Activated CD8-positive, alpha-beta memory T cell treated with anti-CD3 and anti-CD28 coated beads for 24 hours (primary cell): Measurements from ENCODE around the gene PDXP.

Experiments used
- DNase-seq: peaks from one replicate; pipeline ENCODE4 v3.0.0-alpha.2; 2020

Gene PDXP

DNA sequence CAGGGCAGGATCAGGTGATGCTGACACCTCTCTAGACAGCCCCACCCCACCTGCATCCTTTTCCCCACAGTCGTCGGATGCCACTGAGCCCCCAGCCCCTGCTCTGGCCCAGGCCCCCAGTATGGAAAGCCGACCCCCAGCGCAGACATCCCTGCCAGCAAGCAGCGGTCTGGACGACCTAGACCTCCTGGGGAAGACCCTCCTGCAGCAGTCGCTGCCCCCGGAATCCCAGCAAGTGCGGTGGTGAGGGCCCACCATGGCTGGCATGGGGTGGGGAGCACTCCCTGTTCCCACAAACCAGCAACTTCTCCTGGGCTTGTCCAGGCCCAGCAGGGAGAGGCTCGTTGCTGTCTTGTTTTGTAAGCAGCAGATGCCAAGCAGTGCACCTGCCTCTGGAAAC, 28.6 kb upstream of the PDXP start:
- DNase-seq: peak; percentile 58

DNA sequence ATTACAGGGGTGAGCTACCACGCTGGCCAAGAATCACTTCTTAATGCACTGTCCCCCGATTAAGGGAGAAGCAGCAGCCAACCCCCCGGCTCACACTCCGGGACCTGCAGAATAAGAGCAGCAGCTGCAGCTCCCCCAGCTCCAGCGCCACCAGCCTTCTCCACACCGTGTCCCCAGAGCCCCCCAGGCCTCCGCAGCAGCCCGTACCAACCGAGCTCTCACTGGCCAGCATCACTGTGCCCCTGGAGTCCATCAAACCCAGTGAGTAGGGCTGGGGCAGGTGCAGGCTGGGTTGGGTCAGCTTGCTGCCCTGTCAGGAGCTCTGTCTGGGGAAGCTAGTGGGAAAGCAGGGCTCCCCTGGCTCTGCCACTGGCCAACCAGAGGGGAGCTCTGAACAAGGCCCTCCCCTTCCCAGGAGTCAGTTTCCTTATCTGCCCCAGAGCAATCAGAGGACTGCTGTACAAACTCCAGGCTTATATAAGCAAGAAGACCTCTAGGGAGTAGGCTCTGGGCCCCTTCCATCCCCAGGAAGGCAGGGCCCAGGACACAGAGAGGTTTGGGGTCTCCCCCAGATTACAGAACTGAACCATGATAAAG, 27.6 kb upstream of the PDXP start:
- DNase-seq: no peak

DNA sequence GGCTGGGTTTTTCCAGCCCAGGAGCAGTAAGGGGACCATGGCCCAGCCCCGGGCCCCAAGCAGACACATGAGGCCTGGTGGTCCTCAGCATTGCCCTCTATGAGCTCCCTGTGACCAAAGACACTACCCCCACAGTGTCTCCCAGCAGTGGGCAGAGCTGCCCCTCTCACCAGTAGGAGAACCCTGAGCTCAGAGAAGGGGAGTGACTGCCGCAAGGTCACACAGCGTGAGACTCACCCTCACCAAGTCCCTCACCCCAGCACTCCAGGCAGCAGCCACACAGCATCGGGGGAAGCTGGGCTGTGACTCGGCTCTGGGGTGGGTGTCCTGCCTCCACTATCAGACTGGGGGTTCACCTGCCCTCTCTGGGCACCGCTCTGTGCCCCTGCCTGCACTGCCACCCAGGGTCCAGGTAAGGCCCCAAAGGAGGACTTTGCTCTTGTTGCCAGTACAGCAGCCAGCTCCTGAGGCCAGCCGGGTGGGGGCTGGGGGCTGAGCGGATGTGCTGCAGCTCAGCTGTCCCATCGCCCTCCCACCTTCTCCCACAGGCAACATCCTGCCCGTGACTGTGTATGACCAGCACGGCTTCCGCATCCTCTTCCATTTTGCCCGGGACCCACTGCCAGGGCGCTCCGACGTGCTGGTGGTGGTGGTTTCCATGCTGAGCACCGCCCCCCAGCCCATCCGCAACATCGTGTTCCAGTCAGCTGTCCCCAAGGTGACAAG, 26.9 kb upstream of the PDXP start:
- DNase-seq: peak; percentile 71

DNA sequence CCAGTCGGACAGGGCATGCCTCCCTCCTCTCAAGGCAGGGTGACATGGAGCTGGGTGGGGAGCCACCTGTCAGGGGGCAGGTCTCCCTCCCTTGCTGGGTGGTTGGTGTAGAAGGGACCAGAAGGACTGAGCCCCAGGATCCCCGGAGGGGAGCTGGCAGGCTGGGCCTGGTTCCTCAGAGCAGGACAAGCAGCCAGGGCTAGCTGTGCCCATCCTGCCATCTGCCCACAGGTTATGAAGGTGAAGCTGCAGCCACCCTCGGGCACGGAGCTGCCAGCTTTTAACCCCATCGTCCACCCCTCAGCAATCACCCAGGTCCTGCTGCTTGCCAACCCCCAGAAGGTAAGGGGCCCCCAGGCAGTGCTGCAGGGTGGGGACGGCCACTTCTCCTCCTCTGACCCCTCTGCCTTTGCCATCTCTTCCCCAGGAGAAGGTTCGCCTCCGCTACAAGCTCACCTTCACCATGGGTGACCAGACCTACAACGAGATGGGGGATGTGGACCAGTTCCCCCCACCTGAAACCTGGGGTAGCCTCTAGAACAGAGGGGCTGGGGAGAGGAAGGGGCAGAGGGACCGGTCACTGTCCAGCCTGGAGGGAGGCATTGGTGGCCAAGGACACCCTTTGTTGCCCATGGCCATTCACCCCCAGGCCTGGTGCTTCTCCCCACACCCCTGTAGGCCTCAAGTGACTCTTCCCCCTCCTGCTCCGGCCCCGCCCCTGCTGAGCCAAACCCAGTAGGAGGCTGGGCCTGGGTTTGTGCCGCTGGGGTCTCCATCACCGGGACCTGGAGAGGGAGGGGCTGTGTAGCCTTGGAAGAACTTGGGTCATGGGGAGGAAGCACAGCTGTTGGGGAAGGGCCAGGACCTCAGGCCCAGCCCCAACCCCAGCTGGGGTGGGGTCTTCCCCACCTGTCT, 26.1 kb upstream of the PDXP start:
- peak; percentile 63 for DNase-seq

DNA sequence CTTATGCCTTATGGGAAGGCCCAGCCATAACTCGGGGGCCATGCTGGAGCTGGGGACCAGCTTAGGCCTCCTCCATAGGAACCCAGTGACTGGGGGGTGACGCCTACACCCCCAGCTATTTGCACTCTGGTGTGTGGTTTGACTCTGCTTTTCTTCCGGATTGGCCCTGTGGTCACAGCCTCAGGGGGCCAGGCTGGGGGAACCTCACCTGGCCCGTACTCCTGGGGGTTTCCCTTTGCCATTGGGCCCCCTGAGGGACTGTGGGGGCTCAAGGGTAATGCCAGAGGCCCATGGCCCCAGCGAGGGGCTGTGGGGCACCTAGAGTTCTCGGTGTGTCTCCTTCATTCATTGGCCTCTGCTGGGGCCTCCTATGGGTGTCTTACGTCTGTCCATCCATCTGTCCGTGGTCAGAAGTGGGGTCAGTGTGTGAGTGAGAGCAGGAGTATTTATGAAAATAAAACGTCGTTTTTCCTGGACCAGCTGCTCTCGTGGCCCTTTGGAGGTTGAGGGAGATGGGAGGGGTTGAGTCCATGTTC, 25.4 kb upstream of the PDXP start:
- peak; percentile 83 for DNase-seq

DNA sequence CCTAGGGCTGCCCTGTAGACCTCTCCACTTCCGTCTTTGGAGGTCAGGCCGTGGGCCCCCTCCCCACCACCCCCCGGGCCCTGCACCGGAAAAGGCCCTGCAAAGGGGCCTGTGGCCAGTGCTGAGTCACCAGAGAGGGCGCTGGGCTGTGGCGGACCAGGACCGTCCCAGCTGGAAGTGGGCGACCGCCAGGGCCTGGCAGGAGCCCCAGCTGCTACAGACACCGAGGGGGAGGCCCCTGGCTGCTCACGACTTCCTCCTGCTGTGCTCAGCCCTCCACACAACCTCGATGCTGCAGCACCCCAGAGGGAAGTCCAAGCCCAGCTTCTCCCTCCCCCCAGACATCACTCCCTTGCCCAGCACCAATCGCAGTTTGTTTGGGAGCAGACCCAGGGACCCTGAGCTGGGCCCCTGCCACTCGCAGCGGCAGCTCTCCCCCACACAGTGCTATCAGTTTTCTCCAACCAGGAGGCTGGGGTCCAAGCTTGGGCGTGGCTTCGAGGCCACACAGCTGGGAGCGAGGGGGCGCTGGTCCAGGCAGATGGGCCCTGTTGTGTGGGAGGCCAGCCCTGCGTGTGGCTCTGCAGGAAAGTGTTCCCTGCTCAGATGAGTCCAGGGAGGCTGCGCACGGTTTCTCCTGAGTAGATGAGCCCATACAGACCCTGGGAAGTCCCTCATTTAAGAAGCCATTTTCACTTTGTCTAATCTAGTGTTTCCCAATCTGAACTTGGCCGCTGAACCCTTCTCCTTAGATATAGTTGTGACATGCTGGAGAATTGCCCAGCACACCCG, 24.7 kb upstream of the PDXP start:
- peak; percentile 87 for DNase-seq

DNA sequence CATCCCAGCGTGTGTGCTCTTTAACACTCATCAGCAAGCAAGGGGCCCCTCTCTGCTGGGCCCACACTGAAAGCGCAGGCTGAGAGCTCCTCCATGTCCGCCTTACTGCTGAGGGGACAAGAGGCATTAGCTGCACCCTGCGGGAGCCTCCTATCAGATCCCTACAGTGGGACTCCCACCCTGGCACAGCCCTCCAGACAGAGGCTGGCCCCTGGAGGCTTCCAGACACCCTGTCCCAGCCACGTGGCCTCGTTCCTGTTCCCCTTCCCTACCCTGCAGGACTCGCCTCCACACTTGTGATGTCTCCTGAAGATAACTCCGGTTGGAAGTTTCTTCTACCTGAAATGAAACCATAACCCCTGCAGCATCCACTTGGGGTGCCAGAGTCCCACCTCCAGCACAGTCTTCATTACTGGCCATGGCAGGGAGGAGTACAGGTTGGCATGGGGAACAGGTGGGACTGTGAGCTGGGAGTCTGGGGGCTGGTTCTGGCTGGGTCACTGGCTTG, 24.1 kb upstream of the PDXP start:
- peak; percentile 73 for DNase-seq

DNA sequence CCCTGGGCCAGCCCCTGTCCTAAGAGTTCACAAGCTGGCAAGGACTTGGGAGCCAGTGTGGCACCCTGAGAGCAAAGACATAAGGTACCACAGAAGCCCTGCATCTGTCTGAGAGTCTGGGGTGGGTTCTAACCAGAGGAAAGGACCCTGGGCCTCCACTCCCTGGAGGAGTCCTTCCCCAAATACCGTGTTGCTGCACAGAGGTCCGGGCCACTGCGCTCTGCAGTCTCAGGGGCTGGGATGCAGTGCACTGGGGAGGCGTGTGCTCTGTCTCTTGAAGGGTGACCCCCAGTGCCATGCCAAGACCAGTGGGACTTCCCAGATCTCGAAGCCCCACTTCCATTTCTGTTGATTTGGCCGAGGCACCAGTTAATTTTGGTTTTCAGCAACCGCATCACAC, 23.4 kb upstream of the PDXP start:
- DNase-seq: no peak

DNA sequence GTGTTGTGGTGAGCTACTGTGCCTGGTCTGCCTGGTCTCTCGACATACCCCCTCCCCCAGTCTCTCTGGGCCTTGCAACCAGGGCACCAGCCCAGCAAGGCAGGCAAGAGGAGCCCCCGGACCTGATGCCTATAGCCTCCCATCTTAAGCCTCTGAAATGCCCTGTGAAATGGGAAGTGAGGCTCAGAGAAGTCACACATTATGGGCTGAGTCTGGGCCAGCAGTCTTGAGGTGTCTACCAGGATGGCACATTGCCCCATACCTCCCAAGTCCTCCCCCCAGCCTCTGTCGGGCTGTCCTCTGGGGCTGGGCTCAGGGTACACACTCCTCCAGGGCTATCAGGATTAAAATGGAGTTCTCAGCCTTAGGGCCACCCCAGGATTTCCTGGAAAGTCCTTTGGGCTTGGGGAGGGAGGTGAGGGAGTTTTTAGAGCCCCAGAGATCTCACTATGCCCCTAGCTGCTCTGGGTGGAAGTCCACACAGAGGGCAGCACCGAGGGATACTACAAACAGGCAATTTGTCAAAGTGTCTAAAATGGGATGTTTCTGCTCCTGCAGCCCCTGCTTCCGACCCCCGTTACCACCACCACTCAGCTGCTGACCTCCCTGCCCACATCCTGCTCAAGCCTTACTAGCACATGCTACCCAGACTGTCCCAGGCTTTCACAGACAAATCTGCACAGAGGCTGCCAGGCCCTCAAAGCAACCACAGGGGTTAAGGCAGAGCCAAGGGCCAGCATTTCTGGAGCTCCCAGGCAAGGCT, 22.2 kb upstream of the PDXP start:
- DNase-seq: peak; percentile 59

DNA sequence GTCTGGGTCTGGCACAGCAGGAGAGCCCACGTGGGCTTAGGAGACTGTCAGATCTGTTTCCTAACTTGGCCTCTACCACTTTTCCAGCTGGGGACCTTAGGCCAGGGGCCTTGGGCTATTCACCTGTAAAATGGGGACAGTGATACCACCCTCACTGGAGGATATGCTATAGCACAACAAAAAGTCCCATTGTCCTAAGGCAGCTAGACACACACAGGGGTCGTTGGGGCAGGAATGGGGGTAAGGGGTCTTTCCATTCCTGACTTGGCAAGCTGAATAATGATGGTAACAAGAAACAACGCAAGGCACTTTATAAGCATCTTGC, 21.6 kb upstream of the PDXP start:
- no peak for DNase-seq

DNA sequence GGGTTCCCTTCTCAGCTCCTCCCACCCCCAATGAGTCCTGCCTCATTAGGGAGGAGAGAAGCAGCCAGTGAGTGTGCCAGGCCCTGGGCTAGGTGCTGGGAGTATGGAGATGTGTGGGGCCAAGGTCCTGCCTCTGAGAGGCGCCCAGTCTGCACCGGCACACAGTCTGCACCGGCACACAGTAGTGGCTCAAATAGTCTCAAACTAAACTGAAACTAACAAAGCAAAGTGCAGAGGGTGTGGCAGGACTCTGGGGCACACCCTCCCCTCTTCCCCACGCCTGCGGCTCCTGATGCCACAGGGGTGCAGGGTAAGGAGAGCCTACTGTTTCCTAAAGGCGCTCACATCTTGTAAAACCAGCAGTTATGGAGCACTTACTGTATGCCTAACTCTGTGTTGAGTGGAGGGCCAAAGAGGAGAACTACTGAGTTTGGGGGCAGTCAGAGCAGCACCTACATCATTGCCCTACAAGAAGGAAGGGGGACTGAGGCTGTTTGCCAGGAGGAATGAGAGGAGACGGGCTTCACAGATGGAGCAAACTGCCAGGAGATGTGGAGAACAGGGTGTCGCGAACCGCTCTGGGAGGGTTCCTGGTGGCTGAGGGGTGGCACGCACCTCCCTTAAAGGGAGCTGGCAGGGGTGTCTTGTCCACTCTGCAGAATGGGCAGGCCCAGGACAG, 20.0 kb upstream of the PDXP start:
- peak; percentile 65 for DNase-seq

DNA sequence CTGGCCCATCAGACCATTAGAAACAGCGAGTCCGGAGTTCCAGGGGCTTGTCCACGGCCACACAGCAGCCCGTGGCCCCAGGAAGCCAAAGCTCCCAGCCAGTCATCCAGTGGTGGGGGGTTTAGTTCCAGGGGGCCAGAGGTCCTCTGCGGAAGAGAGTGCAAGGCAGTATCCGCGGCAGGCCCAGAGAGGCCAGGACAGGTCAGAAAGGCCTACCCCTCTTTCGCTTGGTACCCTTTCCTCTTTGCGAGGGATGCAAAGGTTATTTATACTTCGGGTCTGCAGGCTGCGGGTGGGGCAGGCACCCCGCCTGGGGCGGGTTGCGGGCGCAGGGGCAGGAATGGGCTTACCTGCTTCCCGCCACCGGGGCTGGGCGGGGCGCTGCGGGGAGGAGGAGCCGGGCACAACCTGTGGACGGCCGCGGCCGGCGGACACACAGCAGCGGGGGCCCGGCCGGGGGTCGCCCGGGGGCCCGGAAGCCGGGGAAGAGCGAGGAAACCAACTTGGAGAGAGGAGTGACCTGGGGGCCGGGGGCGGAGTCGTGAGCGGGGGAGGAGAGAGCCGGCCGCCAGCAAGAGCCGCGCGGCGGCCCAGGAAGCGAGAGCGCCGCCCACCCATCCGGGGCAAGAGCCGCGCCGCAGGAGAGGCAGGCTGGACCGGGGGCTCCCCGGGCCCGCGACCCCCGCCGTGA, 19.3 kb upstream of the PDXP start, which contains the start of gene SH3BP1:
Gene SH3BP1 (plus strand): TSS at position 600 of the 691 bp plus-strand sequence. CDS start 119 bp downstream, outside the sequence.
- DNase-seq: peak; percentile 83

DNA sequence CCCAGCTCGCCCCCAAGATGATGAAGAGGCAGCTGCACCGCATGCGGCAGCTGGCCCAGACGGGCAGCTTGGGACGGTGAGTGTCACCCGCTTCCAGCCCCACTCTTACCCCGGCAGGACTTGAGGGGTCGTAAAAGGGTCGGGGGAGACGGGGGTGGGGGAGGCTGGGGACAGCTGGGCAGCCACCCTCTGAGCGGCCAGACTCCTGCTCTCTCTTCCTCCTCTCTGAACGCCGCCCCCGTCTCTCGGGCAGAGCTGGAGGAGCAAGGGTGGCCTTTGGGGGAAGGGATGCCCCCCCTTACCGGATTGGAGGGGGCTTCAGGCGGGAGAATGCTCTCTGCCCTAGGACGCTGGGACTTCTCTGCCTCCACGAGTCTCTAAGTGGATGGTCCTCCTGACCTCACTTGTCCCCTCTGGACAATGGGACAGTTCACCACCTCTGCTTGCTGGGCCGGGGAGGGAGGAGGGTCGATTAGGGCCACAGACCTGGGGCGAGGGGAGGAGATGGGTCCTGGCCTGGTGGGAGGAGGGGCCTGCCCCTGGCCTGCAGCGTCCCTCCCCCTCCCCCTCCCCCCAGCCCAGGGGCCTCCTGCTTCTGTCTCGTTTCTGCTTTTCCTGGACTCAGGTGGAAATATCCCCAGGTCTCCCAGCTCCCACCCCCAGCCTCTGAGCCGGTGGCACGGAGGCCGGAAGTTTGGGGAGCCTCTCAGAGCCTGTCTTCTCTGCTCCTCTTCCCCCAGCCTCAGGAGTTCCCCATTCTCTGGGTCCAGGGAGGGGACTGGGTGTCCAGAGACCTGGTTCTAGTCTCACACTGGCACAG, 18.5 kb upstream of the PDXP start:
- DNase-seq: no peak

DNA sequence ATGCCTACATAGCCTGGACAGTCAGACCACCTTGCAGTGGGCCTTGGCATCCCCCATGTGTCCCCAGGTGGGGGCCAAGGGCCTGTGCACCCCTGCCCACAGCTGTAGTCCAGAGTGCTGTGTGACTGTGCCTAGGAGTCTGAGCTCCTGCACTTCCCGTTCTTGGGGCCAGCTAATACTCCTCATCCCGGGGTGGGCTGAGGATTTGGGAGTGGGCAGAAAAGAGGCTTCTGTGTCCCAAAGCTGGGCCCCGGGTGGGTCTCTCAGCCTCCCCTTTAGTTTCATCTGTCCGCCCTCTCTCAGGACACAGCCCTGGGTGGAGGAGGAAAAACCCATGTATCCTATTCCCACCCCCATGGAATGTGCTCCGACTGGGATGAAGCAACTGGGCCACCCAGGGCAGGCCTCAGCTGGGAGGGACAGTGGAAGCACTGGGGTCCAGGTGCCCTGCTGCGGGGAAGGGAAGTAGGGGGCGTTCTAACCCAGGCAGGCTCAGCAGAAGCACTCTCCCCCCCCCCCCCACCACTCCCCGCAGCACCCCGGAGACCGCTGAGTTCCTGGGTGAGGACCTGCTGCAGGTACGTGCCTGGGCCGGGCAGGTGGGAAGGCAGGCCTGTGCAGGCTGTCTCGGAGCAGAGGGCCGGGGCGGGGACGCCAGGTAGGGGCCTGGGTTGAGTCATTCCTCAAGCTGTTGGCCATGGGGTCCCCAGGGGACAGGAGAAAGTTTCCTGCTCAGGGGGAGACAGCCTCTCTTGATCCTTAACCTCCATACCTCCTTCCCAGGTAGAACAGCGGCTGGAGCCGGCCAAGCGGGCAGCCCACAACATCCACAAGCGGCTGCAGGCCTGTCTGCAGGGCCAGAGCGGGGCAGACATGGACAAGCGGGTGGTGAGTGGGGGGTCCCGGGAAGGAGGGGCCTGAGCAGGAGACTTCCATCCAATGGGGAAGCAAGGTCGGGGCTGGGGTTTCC, 17.6 kb upstream of the PDXP start:
- no peak for DNase-seq

DNA sequence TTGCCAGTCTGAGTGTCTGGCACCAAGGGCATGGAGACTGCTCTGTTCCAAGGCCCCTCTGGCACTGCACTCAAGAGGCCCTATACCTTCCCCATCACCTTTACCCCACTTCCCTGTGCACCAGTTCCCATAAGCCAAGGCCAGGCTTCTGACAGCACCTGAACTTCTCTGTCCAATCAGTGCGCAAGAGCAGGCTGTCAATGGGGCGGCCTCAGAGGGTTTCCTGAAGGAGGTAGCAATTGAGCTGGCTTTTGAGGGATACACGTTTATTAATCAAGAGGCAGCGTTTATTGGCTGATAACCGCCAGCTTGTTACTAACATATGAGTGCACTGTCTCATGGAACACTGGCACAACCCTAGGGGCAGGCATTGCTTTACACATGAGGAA, 17.0 kb upstream of the PDXP start:
- DNase-seq: no peak

DNA sequence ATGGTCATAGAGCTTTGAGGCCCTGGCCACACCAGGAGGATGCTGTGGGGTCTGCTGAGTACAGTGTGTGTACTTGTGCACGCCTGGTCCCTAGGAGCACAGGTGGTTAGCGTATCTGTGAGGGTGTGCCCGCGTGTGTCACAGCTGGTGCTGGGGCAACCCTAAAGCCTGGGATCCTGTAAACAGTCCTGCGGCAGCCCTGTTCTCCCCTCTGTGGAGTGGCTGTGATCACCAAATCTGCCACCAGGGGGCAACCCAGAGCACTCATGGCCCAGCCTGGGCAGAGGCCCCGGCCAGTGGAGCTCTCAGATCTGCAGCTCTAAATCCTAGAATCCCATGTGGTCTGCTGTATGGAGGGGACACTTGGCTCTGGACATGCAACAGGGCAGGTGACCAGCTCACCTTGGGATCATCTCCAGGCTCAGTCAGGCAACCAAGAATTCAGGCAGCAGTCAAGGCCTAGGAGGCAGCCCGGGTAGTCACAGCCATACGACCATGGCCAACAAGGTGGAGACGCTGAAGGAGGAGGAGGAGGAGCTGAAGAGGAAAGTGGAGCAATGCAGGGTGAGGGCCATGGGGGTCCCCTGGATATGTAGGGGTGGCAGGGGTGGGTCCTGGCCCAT, 15.2 kb upstream of the PDXP start:
- DNase-seq: peak; percentile 98

DNA sequence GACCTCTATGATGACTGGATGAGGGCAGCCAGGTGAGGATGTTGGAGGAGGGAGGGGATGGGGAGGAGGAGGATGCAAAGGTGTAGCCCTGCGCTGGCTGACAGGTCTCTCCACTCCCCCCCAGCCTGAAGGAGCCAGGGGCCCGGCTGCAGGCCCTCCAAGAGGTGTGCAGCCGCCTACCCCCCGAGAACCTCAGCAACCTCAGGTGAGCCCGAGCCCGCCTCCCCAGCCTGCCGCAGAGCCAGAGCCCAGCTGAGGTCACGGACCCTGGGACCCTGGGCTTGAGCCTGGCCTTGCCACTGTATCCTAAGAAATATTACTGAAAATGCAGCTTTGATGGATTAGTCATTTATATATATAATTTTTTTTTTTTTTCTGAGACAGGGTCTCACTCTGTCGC, 11.2 kb upstream of the PDXP start:
- DNase-seq: no peak

DNA sequence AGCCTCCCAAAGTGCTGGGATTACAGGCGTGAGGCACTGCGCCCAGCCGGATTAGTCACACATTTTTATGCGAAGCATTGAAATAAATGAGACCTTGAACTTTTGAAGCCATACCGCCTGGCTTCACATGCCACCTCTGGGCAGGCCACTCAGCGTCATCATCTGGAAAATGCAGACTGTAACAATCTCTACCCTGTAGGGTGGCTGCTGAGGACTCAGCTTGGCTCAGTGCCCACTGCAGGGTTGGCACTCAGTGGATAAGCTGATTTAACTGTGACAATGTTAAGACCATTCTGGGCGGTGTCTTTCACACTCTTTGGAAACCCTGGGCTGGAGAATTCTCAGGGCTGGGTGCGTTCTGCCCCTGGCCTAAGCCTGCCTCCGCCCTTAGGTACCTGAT, 10.6 kb upstream of the PDXP start:
- DNase-seq: no peak
